OCI-LY1 (cell line): ENCODE measurements around the gene SIRT2.

Source experiments
- CTCF ChIP-seq: fragments of 200-600 bp; sonication (generic), shearing (Covaris generic); IDR thresholded peaks from 2 replicates; pipeline ENCODE4 v1.5.1; 2017; ENCODE audit warnings: mild to moderate bottlenecking, antibody characterized with exemption, low read length, moderate library complexity, mixed read lengths
- EZH2 ChIP-seq: fragments of 200-600 bp; sonication (generic), shearing (Covaris generic); IDR thresholded peaks from 2 replicates; pipeline ENCODE4 v1.8.0; 2017; ENCODE audit warnings: borderline replicate concordance, mixed run types, mild to moderate bottlenecking, antibody characterized with exemption, low read length, moderate library complexity, mixed read lengths

GRCh38 chr19:38840583-38840968, 58.8 kb downstream of the SIRT2 start:
- no peak for TF ChIP-seq EZH2
- no peak for TF ChIP-seq CTCF
